Caki2 (cell line): ENCODE results near the gene TSSC4. TPM values are rescaled to one million over a fixed set of nuclear protein-coding genes. Genes with fewer than 3 reads are reported as not detected.

Source experiments
- DNase-seq: peaks from one replicate; pipeline ENCODE4 v3.0.0-alpha.2; 2015; ENCODE audit warnings: low read depth
- in situ Hi-C: cut with HindIII; loops from 2 replicates; pipeline ENCODE4 v1.10.0; 2016; ENCODE audit warnings: low sequenced_read_pairs, low pct_unique_long_range_greater_than_20kb, mixed read lengths
- total RNA-seq: library from RNA; depleted of rRNA; stranded (reverse); fragments of >200 nt; shearing (Covaris generic); gene quantifications from 2 replicates; pipeline ENCODE4 v1.2.3, GENCODE V29; 2014; ENCODE audit warnings: low replicate concordance

The TSSC4 gene
- total RNA-seq, 1 experiment from 2014 or later = 107 TPM

DNA sequence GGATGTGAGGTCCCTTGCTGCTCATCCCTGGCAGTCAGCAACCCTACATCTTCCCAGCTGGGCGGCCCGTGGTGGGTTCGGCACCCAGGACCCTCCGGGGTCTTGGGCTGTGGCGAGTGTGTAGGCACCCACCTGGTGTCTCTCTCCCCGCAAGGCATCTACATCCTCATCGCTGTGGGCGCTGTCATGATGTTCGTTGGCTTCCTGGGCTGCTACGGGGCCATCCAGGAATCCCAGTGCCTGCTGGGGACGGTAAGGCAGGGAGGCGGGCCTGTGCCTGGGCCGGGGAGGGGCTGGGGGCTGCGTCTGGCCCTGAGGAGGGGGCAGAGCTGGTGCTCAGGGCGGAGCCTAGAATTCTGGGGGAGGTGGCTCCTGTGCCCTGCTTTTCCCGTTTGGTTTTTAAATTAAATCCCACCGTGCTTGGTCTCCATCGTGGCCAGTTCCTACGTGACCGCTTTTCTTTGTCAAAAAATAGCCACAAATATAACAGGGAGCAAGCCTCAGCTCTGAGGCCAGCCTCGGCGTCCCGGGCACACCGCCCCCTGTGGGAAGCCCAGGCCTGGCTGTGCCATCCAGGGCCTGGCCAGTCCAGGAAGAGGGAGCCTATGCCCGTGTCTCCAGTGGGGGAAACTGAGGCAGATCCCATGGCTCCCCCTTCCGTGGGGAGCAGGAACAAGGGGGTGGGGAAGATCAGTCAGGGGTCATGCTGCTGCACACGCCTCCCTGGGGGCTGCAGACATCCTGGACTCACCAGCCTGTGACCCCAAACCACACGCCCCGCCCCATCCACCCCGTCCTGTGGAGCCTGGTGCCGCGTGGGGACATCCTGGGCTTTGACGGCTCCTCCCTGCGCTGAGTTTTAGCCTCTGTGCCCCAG is 6.4 kb upstream of the TSSC4 start:
- in situ Hi-C loops = no loop called here
- no peak for DNase-seq

DNA sequence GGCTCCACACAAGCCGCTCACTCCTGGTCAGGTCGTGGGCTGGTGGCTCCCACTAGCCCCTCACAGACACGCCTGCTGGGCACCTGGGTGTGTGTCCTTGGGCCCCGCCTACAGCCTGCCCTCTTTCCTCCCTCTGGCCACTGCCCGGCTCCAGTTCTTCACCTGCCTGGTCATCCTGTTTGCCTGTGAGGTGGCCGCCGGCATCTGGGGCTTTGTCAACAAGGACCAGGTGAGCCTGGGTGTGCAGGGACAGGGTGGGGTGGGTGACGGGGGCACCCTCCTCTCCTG is 5.8 kb upstream of the TSSC4 start:
- in situ Hi-C loops = no loop called here
- DNase-seq = no peak

DNA sequence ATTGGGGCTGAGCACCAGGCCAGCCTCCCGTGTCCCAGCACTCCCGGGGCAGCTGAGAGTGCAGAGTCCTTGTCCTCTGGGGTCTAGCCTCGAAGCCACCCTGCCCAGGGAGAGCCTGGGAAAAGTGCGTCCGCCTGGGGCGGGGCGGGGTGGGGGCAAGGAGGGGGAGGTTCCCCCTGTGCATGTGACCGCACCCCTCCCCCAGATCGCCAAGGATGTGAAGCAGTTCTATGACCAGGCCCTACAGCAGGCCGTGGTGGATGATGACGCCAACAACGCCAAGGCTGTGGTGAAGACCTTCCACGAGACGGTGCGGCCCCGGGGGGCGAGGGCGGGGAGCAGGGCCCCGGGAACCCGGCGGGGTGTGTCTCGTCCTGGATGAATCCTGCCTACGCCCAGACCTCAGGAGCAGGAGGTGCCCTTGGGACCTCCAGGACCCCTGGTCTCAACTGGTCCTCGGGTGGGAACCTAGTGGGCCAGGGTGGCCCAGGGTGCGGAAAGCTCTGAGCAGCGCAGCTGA is 5.3 kb upstream of the TSSC4 start:
- no peak for DNase-seq
- in situ Hi-C loops = no loop called here

DNA sequence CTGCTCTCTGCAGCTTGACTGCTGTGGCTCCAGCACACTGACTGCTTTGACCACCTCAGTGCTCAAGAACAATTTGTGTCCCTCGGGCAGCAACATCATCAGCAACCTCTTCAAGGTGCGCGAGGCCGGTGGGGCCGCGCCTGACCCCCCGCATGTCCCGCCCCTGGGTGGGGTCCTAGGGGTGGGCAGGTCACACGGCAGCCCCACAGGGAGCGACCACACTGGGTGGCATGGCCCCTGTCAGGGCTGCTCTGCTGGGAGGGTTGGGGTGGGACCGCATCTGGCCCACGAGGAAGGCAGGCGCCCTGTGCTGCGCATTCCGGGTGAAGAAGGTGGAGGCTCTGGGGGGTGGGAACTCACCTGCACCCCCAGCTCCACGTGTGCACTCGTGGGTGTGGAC is 4.7 kb upstream of the TSSC4 start:
- no peak for DNase-seq
- in situ Hi-C loops = no loop called here

DNA sequence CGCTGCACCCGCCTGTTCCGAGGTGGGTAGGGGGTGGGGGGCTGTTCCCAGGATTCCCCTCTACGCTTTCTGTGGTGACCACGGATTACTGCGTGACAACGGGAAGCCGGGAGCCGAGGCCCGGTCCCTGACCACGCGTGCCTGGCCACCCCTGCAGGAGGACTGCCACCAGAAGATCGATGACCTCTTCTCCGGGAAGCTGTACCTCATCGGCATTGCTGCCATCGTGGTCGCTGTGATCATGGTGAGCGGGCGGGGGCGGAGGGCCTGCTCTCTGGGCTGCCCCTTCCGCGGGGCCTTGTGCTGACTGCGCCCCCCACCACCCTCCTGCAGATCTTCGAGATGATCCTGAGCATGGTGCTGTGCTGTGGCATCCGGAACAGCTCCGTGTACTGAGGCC is 4.1 kb upstream of the TSSC4 start:
- in situ Hi-C loops = no loop called here

DNA sequence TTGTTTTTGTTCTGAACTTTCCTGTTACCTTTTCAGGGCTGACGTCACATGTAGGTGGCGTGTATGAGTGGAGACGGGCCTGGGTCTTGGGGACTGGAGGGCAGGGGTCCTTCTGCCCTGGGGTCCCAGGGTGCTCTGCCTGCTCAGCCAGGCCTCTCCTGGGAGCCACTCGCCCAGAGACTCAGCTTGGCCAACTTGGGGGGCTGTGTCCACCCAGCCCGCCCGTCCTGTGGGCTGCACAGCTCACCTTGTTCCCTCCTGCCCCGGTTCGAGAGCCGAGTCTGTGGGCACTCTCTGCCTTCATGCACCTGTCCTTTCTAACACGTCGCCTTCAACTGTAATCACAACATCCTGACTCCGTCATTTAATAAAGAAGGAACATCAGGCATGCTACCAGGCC is 3.5 kb upstream of the TSSC4 start:
- no peak for DNase-seq

More for the DNA sequence above, 4.1 kb upstream of the TSSC4 start:
- DNase-seq = no peak

DNA sequence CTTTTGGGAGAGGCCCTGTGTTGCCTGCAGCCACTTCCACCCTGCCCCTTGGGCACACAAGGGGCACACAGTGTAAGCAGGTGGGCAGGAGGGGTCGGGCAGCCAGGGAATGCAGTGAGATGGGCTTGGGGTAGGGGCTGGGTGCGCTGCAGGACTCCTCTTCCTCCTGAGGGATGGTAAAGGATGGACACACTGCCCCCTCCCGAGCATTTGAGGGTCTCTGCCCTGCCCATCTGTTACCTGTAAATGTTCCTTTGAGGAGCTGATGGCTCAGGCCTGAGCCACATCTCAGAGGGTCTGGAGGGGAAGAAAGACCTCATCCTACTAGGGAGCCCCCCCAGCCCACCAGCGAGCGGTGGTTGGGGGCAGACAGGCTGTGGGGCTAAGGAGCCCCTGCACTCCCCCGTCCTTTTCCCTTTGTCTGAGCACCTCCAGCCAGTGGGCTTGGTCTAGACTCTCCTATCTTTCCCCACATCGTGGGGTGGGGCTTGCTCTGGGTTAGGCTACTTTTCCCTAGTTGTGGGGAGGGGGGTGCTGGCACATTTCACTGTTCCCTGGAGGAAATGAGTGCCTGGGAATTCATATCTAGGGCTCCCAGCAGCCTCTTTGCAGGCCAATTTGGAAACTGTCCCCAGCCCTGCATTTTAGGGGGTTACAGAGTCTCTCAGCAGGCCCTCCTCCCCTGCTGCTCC is 1.7 kb upstream of the TSSC4 start:
- DNase-seq = no peak
- in situ Hi-C loops = no loop called here

More for the DNA sequence above, 3.5 kb upstream of the TSSC4 start:
- in situ Hi-C loops = no loop called here

DNA sequence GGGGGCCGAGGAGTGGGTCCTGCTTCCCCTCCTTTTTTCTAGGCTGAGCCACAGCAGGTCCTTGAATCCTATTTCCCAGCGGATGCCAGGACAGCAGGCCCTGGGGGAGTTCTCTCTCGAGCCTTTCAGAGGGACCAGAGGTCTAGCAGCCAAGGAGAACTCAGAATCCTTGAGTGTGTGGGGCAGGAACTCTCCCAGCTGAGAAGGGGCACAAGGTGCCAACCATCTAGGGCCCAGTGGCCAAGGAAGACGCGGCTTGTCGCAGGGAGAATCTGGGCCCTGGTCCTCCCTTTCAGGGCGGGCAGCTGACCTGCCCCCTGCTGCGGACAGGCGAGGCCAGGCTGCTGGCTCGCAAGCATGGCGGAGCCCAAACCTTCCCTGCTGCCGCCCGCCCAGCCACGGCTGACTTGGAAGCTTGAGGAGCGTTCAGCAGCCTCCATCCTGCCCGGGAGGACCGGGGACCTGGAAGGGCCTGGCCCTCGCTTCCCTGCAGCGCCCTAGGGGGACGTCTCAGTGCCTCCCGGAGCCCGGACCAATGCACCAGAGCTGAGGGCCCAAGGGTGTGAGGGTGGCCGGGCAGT is 972 bp upstream of the TSSC4 start:
- in situ Hi-C loops = no loop called here
- peak; percentile 12 for DNase-seq

DNA sequence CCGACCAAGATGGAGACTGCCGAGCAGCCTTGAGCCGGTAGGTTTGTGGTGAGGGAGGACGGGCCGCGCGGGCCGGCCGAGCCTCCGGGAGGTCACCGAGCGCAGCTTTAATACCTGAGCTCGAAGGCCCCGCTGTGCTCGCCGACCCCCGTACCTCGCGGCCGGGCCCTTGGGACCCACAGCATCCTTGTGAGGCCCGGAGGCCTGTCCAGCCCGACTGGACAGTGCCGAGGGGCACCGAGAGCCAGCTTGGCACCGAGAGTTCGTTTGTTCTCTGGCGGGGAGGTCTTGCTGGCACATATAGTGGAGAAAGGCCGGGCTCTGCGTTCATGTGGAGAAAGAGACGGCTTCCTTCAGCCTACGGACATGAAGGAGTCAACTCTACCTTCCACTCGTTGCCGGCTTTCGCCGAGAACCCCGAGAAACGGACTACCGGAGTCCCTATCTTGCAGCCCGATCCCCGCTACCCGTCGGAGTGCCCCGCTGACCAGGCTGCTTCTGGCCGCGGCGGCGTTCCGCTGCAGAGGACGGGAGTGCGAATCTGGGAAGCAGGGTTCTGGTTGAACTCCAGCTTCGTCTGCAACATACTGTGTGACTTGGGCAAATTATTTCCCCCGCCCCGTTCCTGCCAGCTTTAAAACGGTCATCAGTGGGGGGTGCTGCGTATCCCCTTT is 349 bp downstream of the TSSC4 start:
- in situ Hi-C loops = no loop called here

DNA sequence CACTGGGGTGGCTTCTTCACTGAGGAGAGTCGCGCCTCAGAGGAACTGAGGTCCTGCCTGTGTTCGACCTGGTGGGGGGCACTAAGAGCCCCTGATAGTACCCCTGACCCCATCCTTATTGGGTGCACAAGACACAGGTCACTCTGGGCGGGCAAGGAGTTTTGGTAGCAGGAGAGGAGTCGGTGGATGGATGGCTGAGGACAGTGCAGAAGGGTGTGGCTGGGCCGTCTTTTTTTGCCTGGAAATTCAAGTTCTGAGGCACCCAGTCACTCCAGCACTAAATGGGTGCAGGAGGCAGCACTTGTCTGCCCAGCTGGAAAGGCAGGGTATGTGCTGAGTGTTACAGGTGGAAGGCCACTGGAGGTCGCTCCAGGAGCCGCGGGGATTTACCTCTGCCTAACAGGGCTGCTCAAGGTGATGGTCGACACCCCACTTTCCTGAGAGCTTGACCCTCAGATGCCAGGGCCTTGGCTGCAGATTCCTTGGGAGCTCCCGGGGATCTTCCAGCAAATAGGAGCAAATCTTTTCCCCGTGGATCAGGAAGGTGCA is 960 bp downstream of the TSSC4 start:
- in situ Hi-C loops = no loop called here
- no peak for DNase-seq

More for the DNA sequence above, 349 bp downstream of the TSSC4 start:
- no peak for DNase-seq

DNA sequence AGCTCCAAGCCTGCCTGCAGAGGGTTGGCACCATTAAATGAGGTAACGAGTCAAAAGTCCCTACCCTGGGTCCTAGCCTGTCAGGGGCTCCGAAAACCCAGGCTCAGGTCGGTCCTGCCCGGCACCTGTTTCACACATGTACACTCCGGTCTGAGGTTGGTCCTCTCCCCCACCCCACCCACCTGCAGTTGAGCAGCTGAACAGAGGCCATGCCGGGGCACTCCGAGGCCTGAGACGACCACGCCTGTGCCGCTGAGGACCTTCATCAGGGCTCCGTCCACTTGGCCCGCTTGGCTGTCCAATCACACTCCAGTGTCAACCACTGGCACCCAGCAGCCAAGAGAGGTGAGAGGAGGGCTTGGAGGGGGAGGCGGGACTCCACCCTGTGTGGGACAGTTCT is 1.6 kb downstream of the TSSC4 start:
- no peak for DNase-seq
- in situ Hi-C loops = no loop called here

DNA sequence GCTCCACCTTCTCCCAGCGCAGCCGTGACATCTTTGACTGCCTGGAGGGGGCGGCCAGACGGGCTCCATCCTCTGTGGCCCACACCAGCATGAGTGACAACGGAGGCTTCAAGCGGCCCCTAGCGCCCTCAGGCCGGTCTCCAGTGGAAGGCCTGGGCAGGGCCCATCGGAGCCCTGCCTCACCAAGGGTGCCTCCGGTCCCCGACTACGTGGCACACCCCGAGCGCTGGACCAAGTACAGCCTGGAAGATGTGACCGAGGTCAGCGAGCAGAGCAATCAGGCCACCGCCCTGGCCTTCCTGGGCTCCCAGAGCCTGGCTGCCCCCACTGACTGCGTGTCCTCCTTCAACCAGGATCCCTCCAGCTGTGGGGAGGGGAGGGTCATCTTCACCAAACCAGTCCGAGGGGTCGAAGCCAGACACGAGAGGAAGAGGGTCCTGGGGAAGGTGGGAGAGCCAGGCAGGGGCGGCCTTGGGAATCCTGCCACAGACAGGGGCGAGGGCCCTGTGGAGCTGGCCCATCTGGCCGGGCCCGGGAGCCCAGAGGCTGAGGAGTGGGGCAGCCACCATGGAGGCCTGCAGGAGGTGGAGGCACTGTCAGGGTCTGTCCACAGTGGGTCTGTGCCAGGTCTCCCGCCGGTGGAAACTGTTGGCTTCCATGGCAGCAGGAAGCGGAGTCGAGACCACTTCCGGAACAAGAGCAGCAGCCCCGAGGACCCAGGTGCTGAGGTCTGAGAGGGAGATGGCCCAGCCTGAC is 2.5 kb downstream of the TSSC4 start:
- DNase-seq = no peak
- in situ Hi-C loops = no loop called here

DNA sequence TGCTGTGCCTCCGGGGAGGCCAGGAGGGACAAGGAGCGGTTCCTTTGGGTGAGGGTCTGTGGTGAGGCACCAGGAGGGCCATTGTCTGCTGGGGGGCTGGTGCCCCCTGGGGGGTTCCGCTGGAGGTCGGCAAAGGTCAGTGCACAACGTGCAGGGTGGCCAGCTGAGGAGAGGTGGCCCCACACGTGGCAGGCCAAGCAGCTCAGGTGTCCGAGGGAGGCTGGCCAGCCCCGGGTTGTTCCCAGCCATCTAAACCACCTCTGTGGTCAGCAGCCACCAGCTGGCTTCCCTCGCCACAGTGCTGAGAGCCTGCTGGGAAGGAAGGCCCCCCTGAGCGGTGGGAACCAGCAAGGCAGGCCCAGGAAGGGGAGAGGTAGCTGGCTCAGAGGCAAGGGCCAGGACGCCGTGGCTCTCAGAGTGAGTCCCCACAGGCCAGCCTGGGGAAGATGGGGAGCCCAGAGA is 4.2 kb downstream of the TSSC4 start:
- DNase-seq = no peak
- in situ Hi-C loops = no loop called here

DNA sequence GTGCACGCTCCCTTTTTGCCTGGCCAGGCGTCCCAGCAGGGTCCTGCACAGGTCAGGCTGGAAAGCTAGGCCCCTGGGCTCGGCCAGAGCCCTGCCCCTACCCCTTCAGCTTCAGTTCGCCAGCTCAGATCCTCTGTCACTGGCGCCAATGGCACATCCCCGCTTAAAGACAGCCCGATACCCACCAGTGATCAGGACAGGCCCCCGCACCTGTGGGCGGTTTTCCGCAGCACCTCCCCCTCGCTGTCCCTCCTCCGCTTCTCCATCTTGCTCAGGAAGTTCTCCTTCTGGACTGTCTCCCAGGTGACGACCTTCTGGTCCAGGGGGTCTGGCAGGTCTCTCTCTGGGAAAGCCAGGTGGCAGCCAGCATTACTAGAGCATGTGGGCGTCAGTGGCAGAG is 5.9 kb downstream of the TSSC4 start:
- no peak for DNase-seq
- in situ Hi-C loops = no loop called here

DNA sequence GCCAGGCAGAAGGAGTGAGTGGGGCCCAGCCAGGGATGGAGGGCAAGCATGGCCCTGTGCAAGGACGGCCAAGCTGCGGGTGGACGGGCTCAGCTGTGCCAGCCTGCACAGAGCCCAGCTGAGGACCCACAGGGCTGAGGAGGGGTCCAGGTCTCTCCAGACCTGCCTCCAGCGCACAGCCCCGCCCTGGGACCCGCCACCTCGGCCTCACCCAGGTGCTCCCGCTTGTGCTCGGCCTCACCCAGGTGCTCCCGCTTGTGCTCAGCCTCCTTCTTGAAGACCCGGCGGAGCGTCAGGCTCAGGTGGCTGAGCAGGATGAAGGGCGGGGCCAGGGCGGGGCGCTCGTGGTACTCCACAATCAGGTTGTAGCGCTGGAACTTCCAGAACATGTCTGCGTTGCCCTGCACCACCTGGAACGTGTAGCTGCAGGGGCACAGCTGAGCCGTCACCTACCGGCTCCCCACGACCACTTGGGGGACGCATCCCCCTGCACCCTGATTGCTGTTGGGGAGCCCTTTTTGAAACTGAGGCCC is 6.4 kb downstream of the TSSC4 start:
- in situ Hi-C loops = no loop called here

DNA sequence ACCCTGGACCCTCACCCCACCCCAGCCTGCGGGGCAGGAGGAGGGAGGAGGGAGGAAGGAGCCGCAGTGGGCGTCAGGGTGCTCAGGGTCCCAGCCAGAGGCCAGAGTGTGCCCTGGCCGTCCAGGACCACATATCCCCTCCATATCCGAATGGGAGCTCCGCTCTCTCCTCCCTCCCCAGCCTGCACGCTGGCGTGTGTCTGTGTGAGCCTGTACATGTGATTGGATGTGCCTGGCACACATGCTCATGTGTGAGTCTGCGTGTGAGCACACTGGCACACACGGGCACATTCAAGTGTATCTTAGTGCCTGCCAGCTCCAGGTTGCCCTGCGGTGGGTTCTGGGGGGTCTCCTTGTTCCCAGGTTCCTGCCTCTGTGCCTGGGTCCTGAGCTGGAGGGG is 8.1 kb downstream of the TSSC4 start:
- no peak for DNase-seq
- in situ Hi-C loops = no loop called here

More for the DNA sequence above, 6.4 kb downstream of the TSSC4 start:
- DNase-seq = no peak

DNA sequence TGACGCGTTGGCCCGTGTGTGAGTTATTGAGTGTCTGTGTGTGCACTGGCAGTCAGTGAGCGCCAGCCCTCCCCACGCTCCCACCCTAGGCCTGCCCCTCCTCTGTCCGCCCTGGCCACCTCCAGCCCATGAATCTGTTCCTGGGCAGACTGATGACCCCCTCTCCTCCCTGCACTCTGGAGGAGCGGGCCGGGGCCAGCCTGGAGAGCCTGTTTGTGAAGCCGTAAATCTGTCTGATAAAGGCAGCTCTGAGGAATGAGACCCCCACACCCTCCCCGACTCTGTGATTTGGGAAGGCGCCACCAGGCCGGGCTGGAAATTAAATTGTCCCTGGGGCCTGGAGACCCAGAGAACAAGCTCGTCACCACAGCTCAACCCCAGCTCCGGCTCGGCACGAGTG is 8.6 kb downstream of the TSSC4 start:
- in situ Hi-C loops = no loop called here
- DNase-seq = no peak
